ENCODE data around the gene DYRK1A. TPM values are rescaled to one million over a fixed set of nuclear protein-coding genes. Genes with fewer than 3 reads are reported as not detected.

DYRK1A gene
- polyA plus RNA-seq, 2 donors, result 14.2 to 18.5 TPM

DNA sequence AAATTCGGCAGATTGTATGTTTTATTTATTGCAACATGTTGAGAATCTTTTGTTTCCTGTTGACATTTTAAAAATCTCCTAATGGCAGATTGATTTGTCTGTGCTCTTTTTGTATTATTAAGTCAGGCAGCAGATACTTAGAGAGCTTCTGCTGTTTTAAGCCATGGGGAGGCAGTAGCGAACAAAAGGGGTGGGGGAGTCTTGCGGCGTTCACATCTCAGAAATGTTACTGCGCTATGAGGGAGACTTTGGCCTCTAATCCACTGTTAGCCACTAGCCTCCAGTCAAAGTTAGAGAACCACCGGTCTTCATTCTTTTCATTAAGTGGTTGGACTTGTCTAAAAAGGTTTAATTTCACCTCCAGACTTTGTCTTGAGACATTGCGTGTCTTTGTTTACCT, 93.6 kb downstream of the DYRK1A start:
- Histone ChIP-seq H3K4me3 (ENCODE audit: low read depth in 1 of 2, low read length in 2 of 2) (no peak overlapping the region), H3K27me3 (ENCODE audit: control insufficient read depth in 1 of 2, insufficient read depth in 2 of 2, low read length in 2 of 2) (no peaks in the 10 kb centered on the region), H3K4me1 (ENCODE audit: control insufficient read depth in 2 of 2, insufficient read depth in 2 of 2, low read length in 1 of 2) (peaks cover 5 to 16% of the 10 kb centered on the region in 2 donors), H3K27ac (ENCODE audit: low read depth in 2 of 2, low read length in 1 of 2) (no peak overlapping the region), H3K36me3 (ENCODE audit: control insufficient read depth in 2 of 2, insufficient read depth in 2 of 2, low read length in 1 of 2) (peaks cover 0 to 2% of the 10 kb centered on the region in 2 donors), H3K9me3 (ENCODE audit: control insufficient read depth in 2 of 2, insufficient read depth in 1 of 2, low read depth in 1 of 2, low read length in 1 of 2) (no peaks in the 10 kb centered on the region)
- WGBS, 2 donors, result 84 to 87% methylated on average over 7 of the region's 7 CpGs

DNA sequence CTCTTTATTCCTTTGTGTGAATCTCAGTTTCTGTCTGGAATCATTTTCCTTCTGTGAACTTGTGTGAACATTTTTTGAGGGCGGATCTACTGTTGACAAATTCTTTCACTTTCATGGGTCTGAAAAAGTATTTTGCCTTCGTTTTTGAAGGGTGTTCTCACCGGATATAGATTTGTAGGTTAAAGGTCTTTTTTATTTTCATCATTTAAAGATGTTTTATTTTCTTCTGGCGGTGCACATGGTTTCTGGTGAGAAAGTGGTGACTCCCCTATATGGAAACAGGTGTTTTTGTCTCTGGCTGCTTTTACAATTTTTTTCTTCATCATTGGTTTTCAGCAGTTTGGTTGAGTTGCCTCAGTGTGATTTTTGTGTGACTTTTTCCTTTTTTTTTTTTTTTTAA, 94.9 kb downstream of the DYRK1A start:
- peaks cover 5 to 12% of the 10 kb centered on the region in 2 donors for H3K4me1 ChIP-seq (ENCODE audit: control insufficient read depth in 2 of 2, insufficient read depth in 2 of 2, low read length in 1 of 2)

DNA sequence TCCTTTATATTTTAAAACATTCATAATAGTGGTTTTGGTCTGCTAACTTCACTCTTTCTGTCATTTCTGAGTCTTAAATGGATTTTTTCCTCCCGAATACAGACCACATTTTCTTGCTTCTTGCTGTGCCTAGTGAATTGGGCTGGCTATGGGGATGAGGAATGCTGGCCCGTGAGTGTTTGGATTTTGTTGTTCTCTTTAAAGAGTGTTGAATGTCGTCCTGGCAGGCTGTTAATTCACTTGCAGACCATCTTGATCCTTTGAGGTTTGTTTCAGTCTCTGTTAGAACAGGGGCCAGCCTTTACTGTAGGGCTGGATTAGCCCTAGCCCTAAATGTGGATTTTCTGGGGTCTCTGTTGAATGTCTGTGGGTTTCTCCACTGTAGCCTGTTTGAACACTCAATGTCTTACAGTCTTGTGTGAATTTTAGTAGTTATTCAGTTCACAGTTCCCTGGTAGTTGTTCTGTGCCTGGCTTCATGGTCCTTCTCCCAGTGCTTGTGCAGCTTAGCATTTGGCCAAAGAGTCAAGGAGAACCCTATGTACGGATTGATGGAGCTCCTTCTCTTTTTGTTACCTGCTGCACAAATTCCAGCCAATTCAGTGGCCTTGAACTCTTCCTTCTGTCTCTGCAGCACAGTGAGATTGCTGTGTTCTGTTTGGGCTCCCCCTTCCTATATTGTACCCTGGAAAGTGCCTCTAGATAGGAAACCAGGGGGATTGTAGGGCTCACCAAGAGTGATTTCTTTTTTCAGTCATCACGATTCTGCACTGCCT, 95.7 kb downstream of the DYRK1A start:
- peaks cover 5 to 8% of the 10 kb centered on the region in 2 donors for H3K4me1 ChIP-seq (ENCODE audit: control insufficient read depth in 2 of 2, insufficient read depth in 2 of 2, low read length in 1 of 2)
- WGBS, 2 donors, result 62 to 69% methylated on average over 5 of the region's 5 CpGs
- H3K27me3 ChIP-seq (ENCODE audit: control insufficient read depth in 1 of 2, insufficient read depth in 2 of 2, low read length in 2 of 2), result no peaks in the 10 kb centered on the region
- no peaks in the 10 kb centered on the region for H3K36me3 ChIP-seq (ENCODE audit: control insufficient read depth in 2 of 2, insufficient read depth in 2 of 2, low read length in 1 of 2)
- H3K27ac ChIP-seq (ENCODE audit: low read depth in 2 of 2, low read length in 1 of 2), result no peak overlapping the region
- no peaks in the 10 kb centered on the region for H3K9me3 ChIP-seq (ENCODE audit: control insufficient read depth in 2 of 2, insufficient read depth in 1 of 2, low read depth in 1 of 2, low read length in 1 of 2)
- H3K4me3 ChIP-seq (ENCODE audit: low read depth in 1 of 2, low read length in 2 of 2), result no peak overlapping the region

More for the DNA sequence above, 94.9 kb downstream of the DYRK1A start:
- Histone ChIP-seq H3K4me3 (ENCODE audit: low read depth in 1 of 2, low read length in 2 of 2) (no peak overlapping the region), H3K36me3 (ENCODE audit: control insufficient read depth in 2 of 2, insufficient read depth in 2 of 2, low read length in 1 of 2) (peaks cover 0 to 2% of the 10 kb centered on the region in 2 donors), H3K27me3 (ENCODE audit: control insufficient read depth in 1 of 2, insufficient read depth in 2 of 2, low read length in 2 of 2) (no peaks in the 10 kb centered on the region), H3K27ac (ENCODE audit: low read depth in 2 of 2, low read length in 1 of 2) (no peak overlapping the region), H3K9me3 (ENCODE audit: control insufficient read depth in 2 of 2, insufficient read depth in 1 of 2, low read depth in 1 of 2, low read length in 1 of 2) (no peaks in the 10 kb centered on the region)
- WGBS, 2 donors, result 34 to 38% methylated on average over 4 of the region's 4 CpGs

DNA sequence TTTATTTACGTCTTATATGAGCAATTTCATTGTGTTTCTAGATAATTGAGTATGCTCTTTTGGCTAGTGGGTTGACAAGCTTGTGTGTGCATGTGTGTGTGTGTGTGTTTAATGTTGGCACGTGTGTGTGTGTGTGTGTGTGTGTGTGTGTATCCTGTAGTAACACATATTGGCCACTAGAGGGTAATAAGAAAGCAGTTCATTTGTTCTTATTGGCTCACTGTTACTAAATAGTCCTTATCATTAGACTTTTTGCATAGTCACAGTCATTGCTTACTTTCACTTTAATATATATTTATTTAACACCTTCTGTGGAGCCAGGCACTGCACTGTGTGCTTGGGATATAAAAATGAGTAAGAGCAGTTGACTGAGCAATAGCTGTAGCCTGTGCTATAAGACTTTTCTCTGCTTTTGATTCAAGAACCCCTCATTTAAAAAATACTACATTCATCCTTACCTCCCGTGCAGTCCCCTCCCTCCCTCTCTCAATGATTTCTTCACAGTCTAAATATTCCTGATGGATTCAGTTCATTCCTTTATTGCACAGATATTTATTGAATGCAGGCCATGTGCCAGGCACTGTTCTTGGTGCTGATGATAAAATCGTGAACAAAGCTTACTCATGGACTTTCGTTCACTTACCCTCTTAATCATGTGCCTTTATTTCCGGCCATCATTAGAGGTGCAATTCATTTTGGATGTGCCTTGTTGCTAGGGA, 96.7 kb downstream of the DYRK1A start:
- Histone ChIP-seq H3K9me3 (ENCODE audit: control insufficient read depth in 2 of 2, insufficient read depth in 1 of 2, low read depth in 1 of 2, low read length in 1 of 2) (no peaks in the 10 kb centered on the region), H3K4me1 (ENCODE audit: control insufficient read depth in 2 of 2, insufficient read depth in 2 of 2, low read length in 1 of 2) (peaks cover 5 to 7% of the 10 kb centered on the region in 2 donors), H3K27me3 (ENCODE audit: control insufficient read depth in 1 of 2, insufficient read depth in 2 of 2, low read length in 2 of 2) (no peaks in the 10 kb centered on the region), H3K27ac (ENCODE audit: low read depth in 2 of 2, low read length in 1 of 2) (no peak overlapping the region), H3K4me3 (ENCODE audit: low read depth in 1 of 2, low read length in 2 of 2) (no peak overlapping the region), H3K36me3 (ENCODE audit: control insufficient read depth in 2 of 2, insufficient read depth in 2 of 2, low read length in 1 of 2) (no peaks in the 10 kb centered on the region)
- 20 to 26% methylated on average over 6 of the region's 6 CpGs for WGBS, 2 donors

DNA sequence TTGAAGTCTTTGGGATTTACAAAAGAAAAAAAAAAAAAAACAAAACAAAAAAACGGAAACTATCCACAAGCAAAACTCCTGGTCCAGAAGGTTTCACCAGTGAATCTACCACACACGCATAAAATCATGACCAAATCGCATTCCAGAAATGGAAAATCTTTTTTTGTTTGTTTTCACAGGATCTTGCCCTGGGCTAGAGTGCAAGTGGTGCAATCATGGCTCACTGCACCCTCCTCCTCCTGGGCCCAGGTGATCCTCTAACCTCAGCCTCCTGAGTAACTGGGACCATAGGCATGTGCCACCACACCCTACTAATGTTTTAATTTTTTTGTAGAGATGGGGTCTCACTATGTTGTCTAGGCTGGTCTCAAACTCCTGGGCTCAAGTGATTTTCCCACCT, 100.5 kb downstream of the DYRK1A start:
- Histone ChIP-seq H3K27me3 (ENCODE audit: control insufficient read depth in 1 of 2, insufficient read depth in 2 of 2, low read length in 2 of 2) (no peaks in the 10 kb centered on the region), H3K36me3 (ENCODE audit: control insufficient read depth in 2 of 2, insufficient read depth in 2 of 2, low read length in 1 of 2) (no peaks in the 10 kb centered on the region), H3K27ac (ENCODE audit: low read depth in 2 of 2, low read length in 1 of 2) (no peak overlapping the region), H3K4me3 (ENCODE audit: low read depth in 1 of 2, low read length in 2 of 2) (no peak overlapping the region), H3K9me3 (ENCODE audit: control insufficient read depth in 2 of 2, insufficient read depth in 1 of 2, low read depth in 1 of 2, low read length in 1 of 2) (no peaks in the 10 kb centered on the region), H3K4me1 (ENCODE audit: control insufficient read depth in 2 of 2, insufficient read depth in 2 of 2, low read length in 1 of 2) (no peaks in the 10 kb centered on the region)
- 90 to 91% methylated on average over 3 of the region's 3 CpGs for WGBS, 2 donors

DNA sequence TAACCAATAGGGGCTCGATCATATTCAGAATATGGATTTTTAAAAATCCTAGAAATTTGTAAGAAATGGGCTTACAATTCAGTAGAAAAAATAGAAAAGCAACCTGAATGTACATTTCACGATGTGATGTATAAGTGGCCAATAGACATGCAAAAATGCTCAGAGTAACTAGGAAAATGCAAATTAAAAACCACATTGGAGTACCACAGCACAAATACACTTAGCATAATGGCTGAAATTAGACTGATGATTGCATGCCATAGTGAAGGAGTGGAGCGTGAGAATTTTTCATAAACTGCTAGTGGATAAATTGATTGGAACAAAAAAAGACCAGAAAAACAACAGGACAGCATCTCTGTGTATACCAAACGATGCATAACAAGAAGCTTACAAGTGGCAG, 102.3 kb downstream of the DYRK1A start:
- no peaks in the 10 kb centered on the region for H3K36me3 ChIP-seq (ENCODE audit: control insufficient read depth in 2 of 2, insufficient read depth in 2 of 2, low read length in 1 of 2)
- H3K4me1 ChIP-seq (ENCODE audit: control insufficient read depth in 2 of 2, insufficient read depth in 2 of 2, low read length in 1 of 2), result no peaks in the 10 kb centered on the region
- H3K9me3 ChIP-seq (ENCODE audit: control insufficient read depth in 2 of 2, insufficient read depth in 1 of 2, low read depth in 1 of 2, low read length in 1 of 2), result no peaks in the 10 kb centered on the region
- H3K27me3 ChIP-seq (ENCODE audit: control insufficient read depth in 1 of 2, insufficient read depth in 2 of 2, low read length in 2 of 2), result no peaks in the 10 kb centered on the region
- H3K27ac ChIP-seq (ENCODE audit: low read depth in 2 of 2, low read length in 1 of 2), result no peak overlapping the region
- no peak overlapping the region for H3K4me3 ChIP-seq (ENCODE audit: low read depth in 1 of 2, low read length in 2 of 2)
- WGBS, 2 donors, result 94 to 95% methylated on average over 4 of the region's 4 CpGs

DNA sequence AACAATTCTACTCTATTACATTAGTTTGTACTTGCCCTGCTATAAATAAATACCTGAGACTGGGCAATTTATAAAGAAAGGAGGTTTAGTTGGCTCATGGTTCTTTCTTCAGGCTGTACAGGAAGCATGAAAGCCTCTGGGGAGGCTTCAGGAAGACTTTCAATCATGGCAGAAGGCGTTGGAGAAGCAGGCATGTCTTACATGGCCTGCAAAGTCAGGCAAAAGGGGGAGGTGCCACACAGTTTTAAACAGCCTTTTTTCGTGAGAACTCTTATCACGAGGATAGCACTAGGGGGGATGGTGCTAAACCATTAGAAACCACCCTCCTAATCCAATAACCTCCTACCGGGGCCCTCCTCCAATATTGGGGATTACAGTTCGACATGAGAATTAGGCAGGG, 102.9 kb downstream of the DYRK1A start:
- 92 to 96% methylated on average over 5 of the region's 5 CpGs for WGBS, 2 donors
- no peaks in the 10 kb centered on the region for H3K36me3 ChIP-seq (ENCODE audit: control insufficient read depth in 2 of 2, insufficient read depth in 2 of 2, low read length in 1 of 2)
- no peak overlapping the region for H3K4me3 ChIP-seq (ENCODE audit: low read depth in 1 of 2, low read length in 2 of 2)

DNA sequence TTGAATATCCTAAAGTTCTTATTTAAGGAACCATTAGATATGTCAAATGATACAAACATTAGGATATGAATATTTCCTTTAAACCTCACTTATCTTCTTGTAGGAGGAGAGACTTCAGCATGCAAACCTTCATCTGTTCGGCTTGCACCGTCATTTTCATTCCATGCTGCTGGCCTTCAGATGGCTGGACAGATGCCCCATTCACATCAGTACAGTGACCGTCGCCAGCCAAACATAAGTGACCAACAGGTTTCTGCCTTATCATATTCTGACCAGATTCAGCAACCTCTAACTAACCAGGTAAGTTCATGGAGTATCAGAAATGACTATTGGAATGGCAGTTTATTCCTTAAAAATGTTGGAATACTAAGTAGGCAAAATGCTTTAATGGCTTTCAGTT, 106.0 kb downstream of the DYRK1A start:
- H3K4me3 ChIP-seq (ENCODE audit: low read depth in 1 of 2, low read length in 2 of 2), result no peak overlapping the region
- H3K27ac ChIP-seq (ENCODE audit: low read depth in 2 of 2, low read length in 1 of 2), result no peak overlapping the region
- H3K4me1 ChIP-seq (ENCODE audit: control insufficient read depth in 2 of 2, insufficient read depth in 2 of 2, low read length in 1 of 2), result no peaks in the 10 kb centered on the region
- H3K27me3 ChIP-seq (ENCODE audit: control insufficient read depth in 1 of 2, insufficient read depth in 2 of 2, low read length in 2 of 2), result no peaks in the 10 kb centered on the region
- no peaks in the 10 kb centered on the region for H3K9me3 ChIP-seq (ENCODE audit: control insufficient read depth in 2 of 2, insufficient read depth in 1 of 2, low read depth in 1 of 2, low read length in 1 of 2)
- no peaks in the 10 kb centered on the region for H3K36me3 ChIP-seq (ENCODE audit: control insufficient read depth in 2 of 2, insufficient read depth in 2 of 2, low read length in 1 of 2)
- 76 to 77% methylated on average over 4 of the region's 4 CpGs for WGBS, 2 donors

More for the DNA sequence above, 102.9 kb downstream of the DYRK1A start:
- no peaks in the 10 kb centered on the region for H3K4me1 ChIP-seq (ENCODE audit: control insufficient read depth in 2 of 2, insufficient read depth in 2 of 2, low read length in 1 of 2)
- no peak overlapping the region for H3K27ac ChIP-seq (ENCODE audit: low read depth in 2 of 2, low read length in 1 of 2)
- H3K9me3 ChIP-seq (ENCODE audit: control insufficient read depth in 2 of 2, insufficient read depth in 1 of 2, low read depth in 1 of 2, low read length in 1 of 2), result no peaks in the 10 kb centered on the region
- no peaks in the 10 kb centered on the region for H3K27me3 ChIP-seq (ENCODE audit: control insufficient read depth in 1 of 2, insufficient read depth in 2 of 2, low read length in 2 of 2)

DNA sequence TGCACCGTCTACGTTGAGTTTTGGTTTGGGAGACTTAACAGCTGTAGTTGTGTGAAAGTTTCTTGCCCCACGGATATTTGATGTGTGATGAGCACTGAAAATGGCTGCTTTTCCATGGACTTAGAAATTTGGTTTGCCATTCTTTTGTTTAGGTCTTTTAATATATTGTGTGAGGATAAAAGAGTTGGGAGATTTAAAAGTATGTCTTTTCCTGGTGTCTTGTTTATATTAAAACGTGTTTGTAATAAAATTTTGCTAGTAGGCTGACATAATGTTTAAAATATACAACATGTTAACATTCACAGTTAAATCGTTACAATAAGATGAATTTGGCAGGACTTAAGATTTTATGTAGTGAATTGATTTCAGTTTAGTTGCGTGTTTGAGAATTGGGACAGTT, 106.9 kb downstream of the DYRK1A start:
- no peak overlapping the region for H3K27ac ChIP-seq (ENCODE audit: low read depth in 2 of 2, low read length in 1 of 2)
- no peak overlapping the region for H3K4me3 ChIP-seq (ENCODE audit: low read depth in 1 of 2, low read length in 2 of 2)
- 69% methylated on average over 6 of the region's 6 CpGs for WGBS, 2 donors
- H3K9me3 ChIP-seq (ENCODE audit: control insufficient read depth in 2 of 2, insufficient read depth in 1 of 2, low read depth in 1 of 2, low read length in 1 of 2), result no peaks in the 10 kb centered on the region
- no peaks in the 10 kb centered on the region for H3K36me3 ChIP-seq (ENCODE audit: control insufficient read depth in 2 of 2, insufficient read depth in 2 of 2, low read length in 1 of 2)
- H3K4me1 ChIP-seq (ENCODE audit: control insufficient read depth in 2 of 2, insufficient read depth in 2 of 2, low read length in 1 of 2), result no peaks in the 10 kb centered on the region
- H3K27me3 ChIP-seq (ENCODE audit: control insufficient read depth in 1 of 2, insufficient read depth in 2 of 2, low read length in 2 of 2), result no peaks in the 10 kb centered on the region

Measured in esophagus (tissue), 2 donors.